Activated CD4-positive, alpha-beta T cell treated with anti-CD3 and anti-CD28 coated beads, Interleukin-2, amount 50 U/mL, for 1 hour (primary cell): ENCODE measurements around the gene TTC12.

Experiments
- DNase-seq: peaks from one replicate; pipeline ENCODE4 v3.0.0-alpha.2; 2020

The TTC12 gene

GRCh38 chr11:113314389-113315301 lies at the start of gene TTC12:
TTC12 (plus strand) TSS chr11:113314583; CDS start chr11:113316258, 1,675 bp downstream.
- DNase-seq = peak; percentile 92

- DNase-seq = no peak
Measured at GRCh38 chr11:113265362-113265761, 49.0 kb upstream of the TTC12 start.

- no peak for DNase-seq
Measured at GRCh38 chr11:113267493-113267892, 46.9 kb upstream of the TTC12 start.

GRCh38 chr11:113269096-113269495 lies 45.3 kb upstream of the TTC12 start:
- no peak for DNase-seq

- no peak for DNase-seq
Measured at GRCh38 chr11:113269636-113270035, 44.7 kb upstream of the TTC12 start.

- no peak for DNase-seq
Measured at GRCh38 chr11:113270080-113270479, 44.3 kb upstream of the TTC12 start.

GRCh38 chr11:113271551-113272245 lies 42.7 kb upstream of the TTC12 start:
- no peak for DNase-seq

- no peak for DNase-seq
Measured at GRCh38 chr11:113272281-113272680, 42.1 kb upstream of the TTC12 start.

- DNase-seq = no peak
Measured at GRCh38 chr11:113272927-113273615, 41.3 kb upstream of the TTC12 start.

- DNase-seq = no peak
Measured at GRCh38 chr11:113273720-113274119, 40.7 kb upstream of the TTC12 start.

GRCh38 chr11:113274713-113275582 lies 39.4 kb upstream of the TTC12 start:
- DNase-seq = no peak

GRCh38 chr11:113275602-113276001 lies 38.8 kb upstream of the TTC12 start:
- no peak for DNase-seq

GRCh38 chr11:113276466-113276865 lies 37.9 kb upstream of the TTC12 start:
- DNase-seq = no peak

GRCh38 chr11:113277907-113278306 lies 36.5 kb upstream of the TTC12 start:
- DNase-seq = no peak

GRCh38 chr11:113278481-113278880 lies 35.9 kb upstream of the TTC12 start:
- DNase-seq = no peak

- no peak for DNase-seq
Measured at GRCh38 chr11:113278925-113279324, 35.5 kb upstream of the TTC12 start.

GRCh38 chr11:113279591-113279990 lies 34.8 kb upstream of the TTC12 start:
- no peak for DNase-seq

- no peak for DNase-seq
Measured at GRCh38 chr11:113281052-113281725, 33.2 kb upstream of the TTC12 start.

- DNase-seq = no peak
Measured at GRCh38 chr11:113282898-113283437, 31.4 kb upstream of the TTC12 start.

GRCh38 chr11:113283881-113284280 lies 30.5 kb upstream of the TTC12 start:
- DNase-seq = no peak

- DNase-seq = no peak
Measured at GRCh38 chr11:113286009-113286408, 28.4 kb upstream of the TTC12 start.
